GM12891 (cell line): Measurements from ENCODE around the gene ACTMAP.

Source experiments
- DNase-seq: peaks from one replicate; pipeline ENCODE4 v3.0.0; 2011; ENCODE audit warnings: low spot score; ENCODE audit not compliant: insufficient read length
- FAIRE-seq: peaks from 2 replicates; lab custom pipeline; 2011; peaks lifted over from hg19 to GRCh38; lab: Jason Lieb, UNC
- PAX5 ChIP-seq: IDR thresholded peaks from 2 replicates; pipeline ENCODE4 v1.6.1; 2011; ENCODE audit warnings: low read length, moderate library complexity, mild to moderate bottlenecking; ENCODE audit not compliant: insufficient read depth, severe bottlenecking
- POLR2A ChIP-seq: IDR thresholded peaks from 2 replicates; pipeline ENCODE4 v1.6.1; 2011; ENCODE audit warnings: low read depth, low read length, control low read depth
- POLR2AphosphoS5 ChIP-seq: IDR thresholded peaks from 2 replicates; pipeline ENCODE4 v1.6.1; 2011; ENCODE audit warnings: low read depth, low read length, control low read depth
- POU2F2 ChIP-seq: IDR thresholded peaks from 2 replicates; pipeline ENCODE4 v1.6.1; 2011; ENCODE audit warnings: low read depth, mild to moderate bottlenecking, control low read depth, low read length, moderate library complexity
- SPI1 ChIP-seq: IDR thresholded peaks from 2 replicates; pipeline ENCODE4 v1.6.1; 2011; ENCODE audit warnings: low read depth, low read length, control low read depth
- TAF1 ChIP-seq: IDR thresholded peaks from 2 replicates; pipeline ENCODE4 v1.6.1; 2011; ENCODE audit warnings: low read depth, low read length, control low read depth

Gene ACTMAP

GRCh38 chr19:40713939-40714338 is 36.3 kb downstream of the ACTMAP start:
- DNase-seq (no peak), FAIRE-seq (no peak)
- TF ChIP-seq POLR2A = no peak
- TF ChIP-seq PAX5 = no peak
- no peak for TF ChIP-seq SPI1
- TF ChIP-seq POU2F2 = no peak
- no peak for TF ChIP-seq POLR2AphosphoS5
- TF ChIP-seq TAF1 = no peak

- TF ChIP-seq PAX5 (no peak), POU2F2 (no peak), POLR2AphosphoS5 (no peak), POLR2A (no peak), SPI1 (no peak), TAF1 (no peak)
- FAIRE-seq (no peak), DNase-seq (no peak)
These were observed 40.5 kb downstream of the ACTMAP start for GRCh38 chr19:40709817-40710216.

DNA sequence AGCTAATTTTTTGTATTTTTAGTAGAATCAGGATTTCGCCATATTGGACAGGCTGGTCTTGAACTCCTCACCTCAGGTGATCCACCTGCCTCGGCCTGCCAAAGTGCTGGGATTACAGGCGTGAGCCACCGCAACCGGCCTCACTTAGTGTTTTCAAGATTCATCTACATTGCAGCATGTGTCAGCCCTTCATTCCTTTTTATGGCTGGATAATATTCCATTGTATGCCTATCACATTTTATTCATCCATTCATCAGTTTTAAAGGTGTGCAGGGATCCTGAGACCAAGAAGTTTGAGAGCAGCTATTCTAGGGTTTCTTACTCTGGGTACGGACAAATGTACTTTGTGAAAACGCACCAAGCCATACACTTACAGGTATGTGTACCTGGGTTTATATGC is 42.7 kb downstream of the ACTMAP start:
- DNase-seq = no peak
- TF ChIP-seq POU2F2 (no peak), POLR2AphosphoS5 (no peak), TAF1 (no peak)
- no peak for FAIRE-seq

DNA sequence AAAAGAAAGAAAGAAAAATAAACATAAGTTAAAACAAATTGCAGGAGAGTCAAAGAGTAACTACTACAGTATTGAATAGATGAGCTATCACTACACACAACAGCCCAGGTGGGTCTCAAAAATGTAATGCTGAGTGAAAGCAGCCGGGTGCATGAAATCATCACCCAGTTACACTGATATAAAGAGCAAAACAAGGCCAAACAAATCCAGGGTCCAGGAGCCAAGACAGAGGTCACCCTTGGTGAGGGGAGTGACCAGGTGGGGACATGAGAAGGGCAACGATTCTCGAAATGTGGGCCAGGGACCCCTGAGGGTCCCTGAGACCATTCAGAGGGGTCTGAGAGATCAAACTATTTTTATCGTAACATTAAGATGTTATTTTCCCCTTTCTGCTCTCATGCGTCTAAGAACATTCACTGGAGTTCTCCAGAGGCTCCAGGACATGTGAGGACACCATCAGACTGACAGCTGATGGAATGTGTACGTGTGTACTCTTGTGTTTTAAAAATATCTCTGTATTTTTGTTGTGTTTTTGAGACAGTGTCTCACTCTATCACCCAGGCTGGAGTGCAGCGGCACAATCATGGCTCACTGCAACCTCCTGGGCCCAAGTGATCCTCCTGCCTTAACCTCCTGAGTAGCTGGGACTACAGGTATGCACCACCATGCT is 44.2 kb downstream of the ACTMAP start:
- no peak for DNase-seq
- no peak for TF ChIP-seq POLR2AphosphoS5
- no peak for TF ChIP-seq SPI1
- TF ChIP-seq POLR2A = no peak
- TF ChIP-seq TAF1 = no peak
- no peak for TF ChIP-seq PAX5
- no peak for TF ChIP-seq POU2F2
- no peak for FAIRE-seq

- no peak for DNase-seq
- TF ChIP-seq PAX5 (no peak), POLR2AphosphoS5 (no peak), TAF1 (no peak), SPI1 (no peak), POU2F2 (no peak), POLR2A (no peak)
- no peak for FAIRE-seq
These were observed 45.0 kb downstream of the ACTMAP start for GRCh38 chr19:40705362-40705651.

- TF ChIP-seq SPI1 (no peak), POU2F2 (no peak), POLR2A (no peak), TAF1 (no peak), POLR2AphosphoS5 (no peak), PAX5 (no peak)
- no peak for DNase-seq
- no peak for FAIRE-seq
These were observed 45.6 kb downstream of the ACTMAP start for GRCh38 chr19:40704491-40705361.

DNA sequence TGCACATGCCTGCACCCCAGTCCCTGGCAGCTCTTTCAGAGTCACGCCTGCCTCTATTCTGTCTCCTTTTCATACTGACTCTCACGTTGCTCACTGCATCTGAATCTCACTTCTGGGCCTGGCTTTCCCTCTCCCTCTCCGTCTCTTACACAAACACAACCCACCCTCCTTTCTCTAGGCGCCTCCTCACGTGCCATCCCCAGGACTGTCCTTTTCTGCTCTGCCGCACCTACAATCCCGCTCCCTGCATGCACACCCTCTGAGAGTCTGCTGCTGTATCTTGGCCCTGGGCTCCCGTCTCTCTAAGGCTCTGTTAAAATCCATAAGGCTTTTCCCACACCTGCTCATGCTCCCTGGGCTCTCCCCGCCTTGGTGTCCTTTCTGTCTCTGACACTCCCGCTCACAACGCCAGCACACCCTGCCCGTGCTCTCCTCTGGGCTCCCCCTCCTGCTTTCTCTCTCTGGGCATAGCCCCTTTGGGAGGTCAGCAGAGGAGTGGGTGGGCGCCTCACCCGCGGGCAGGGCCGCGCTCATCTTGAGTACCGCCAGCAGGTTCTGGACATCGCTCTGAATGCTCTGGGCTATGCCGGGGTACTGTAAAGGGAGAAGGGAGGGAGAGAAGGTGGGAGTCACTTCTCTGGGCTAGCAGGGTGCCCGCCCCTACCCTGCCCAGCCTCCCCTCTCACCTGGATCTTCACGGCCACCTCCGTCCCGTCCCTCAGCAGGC is 47.1 kb downstream of the ACTMAP start:
- FAIRE-seq (no peak), DNase-seq (no peak)
- TF ChIP-seq PAX5 = no peak
- TF ChIP-seq POU2F2 = no peak
- TF ChIP-seq TAF1 = no peak
- TF ChIP-seq POLR2AphosphoS5 = no peak
- no peak for TF ChIP-seq SPI1
- TF ChIP-seq POLR2A = no peak

GRCh38 chr19:40702337-40703012 is 47.8 kb downstream of the ACTMAP start:
- no peak for TF ChIP-seq POLR2AphosphoS5
- no peak for TF ChIP-seq TAF1
- TF ChIP-seq SPI1 = no peak
- no peak for TF ChIP-seq POLR2A
- TF ChIP-seq POU2F2 = no peak
- no peak for TF ChIP-seq PAX5
- no peak for FAIRE-seq
- no peak for DNase-seq

GRCh38 chr19:40701758-40702157 is 48.5 kb downstream of the ACTMAP start:
- DNase-seq (no peak), FAIRE-seq (no peak)
- TF ChIP-seq TAF1 (no peak), SPI1 (no peak), POLR2A (no peak), POLR2AphosphoS5 (no peak), POU2F2 (no peak), PAX5 (no peak)

GRCh38 chr19:40700083-40700482 is 50.2 kb downstream of the ACTMAP start:
- FAIRE-seq = no peak

More at GRCh38 chr19:40700083-40700482, 50.2 kb downstream of the ACTMAP start:
- no peak for TF ChIP-seq SPI1
- TF ChIP-seq TAF1 = no peak
- TF ChIP-seq PAX5 = no peak
- TF ChIP-seq POLR2AphosphoS5 = no peak
- TF ChIP-seq POU2F2 = no peak
- no peak for TF ChIP-seq POLR2A
- no peak for DNase-seq
